Activated B cell treated with CpG ODN at 0.5 μM for 24 hours (primary cell): ENCODE data around the gene CIDEC. TPM values are rescaled to one million over a fixed set of nuclear protein-coding genes. Genes with fewer than 3 reads are reported as not detected.

ENCODE experiments used
- ATAC-seq: fragments of 200-7000 bp; cut with Tn5 transposase; one replicate; pipeline ENCODE4 v1.10.0; 2021; ENCODE audit warnings: low read depth, mild to moderate bottlenecking, moderate library complexity
- CTCF ChIA-PET: fragments of 350-600 bp; sonication (Branson Sonifier 250); formaldehyde crosslinking; loops from one replicate; lab custom pipeline; 2021; ENCODE audit warnings: antibody characterized with exemption; lab: Charles Lee
- POLR2A ChIA-PET: fragments of 350-600 bp; sonication (Branson Sonifier 250); formaldehyde crosslinking; loops from one replicate; lab custom pipeline; 2021; ENCODE audit warnings: antibody characterized with exemption; lab: Charles Lee
- DNase-seq: peaks from one replicate; pipeline ENCODE4 v3.0.0; 2022
- H3K27ac Mint-ChIP-seq: one replicate; pipeline ENCODE4 v1.8.0; 2020; ENCODE audit warnings: mixed read lengths
- H3K27me3 Mint-ChIP-seq: one replicate; pipeline ENCODE4 v1.8.0; 2021; ENCODE audit warnings: mixed read lengths
- H3K36me3 Mint-ChIP-seq: one replicate; pipeline ENCODE4 v1.8.0; 2021; ENCODE audit warnings: low read depth, mixed read lengths
- H3K4me1 Mint-ChIP-seq: one replicate; pipeline ENCODE4 v1.8.0; 2021; ENCODE audit warnings: mixed read lengths
- H3K4me3 Mint-ChIP-seq: one replicate; pipeline ENCODE4 v1.8.0; 2020; ENCODE audit warnings: mild to moderate bottlenecking, mixed read lengths
- H3K9me3 Mint-ChIP-seq: one replicate; pipeline ENCODE4 v1.8.0; 2020; ENCODE audit warnings: mixed read lengths
- intact Hi-C: fragments of 100-400 bp; cut with micrococcal nuclease; formaldehyde crosslinking; loops from one replicate; pipeline ENCODE4 v1.15.1; 2024
- total RNA-seq: library from RNA; stranded (reverse); gene quantifications from 2 replicates; pipeline ENCODE4 v1.2.3, GENCODE V29; 2022
- TF ChIP-seq, protein P1 (sequence below): fragments of 200-600 bp; IDR thresholded peaks from one replicate; pipeline ENCODE4 v1.8.0; 2022; ENCODE audit warnings: antibody characterized with exemption, mild to moderate bottlenecking

Gene CIDEC
- total RNA-seq: not detected in 2 replicates

GRCh38 chr3:9879830-9880549 lies at the start of gene CIDEC:
CIDEC (minus strand) TSS chr3:9880253; CDS start chr3:9878486, 1,767 bp downstream.
- no peak for ATAC-seq

GRCh38 chr3:9928158-9928557 lies 48.1 kb upstream of the CIDEC start:
- H3K4me3 Mint-ChIP-seq: no peak overlapping the region
- no peaks in the 10 kb centered on the region for H3K9me3 Mint-ChIP-seq
- H3K27me3 Mint-ChIP-seq: peaks cover 6% of the 10 kb centered on the region
- H3K4me1 Mint-ChIP-seq: peaks cover 21% of the 10 kb centered on the region
- H3K36me3 Mint-ChIP-seq: no peaks in the 10 kb centered on the region
- no peak overlapping the region for H3K27ac Mint-ChIP-seq
- no peak for ATAC-seq
- ChIA-PET POLR2A (interaction anchor here (0.6 kb wide), 1 partner anchor 155 kb away, joined by 3 read pairs; no protein-coding TSS in a partner anchor), CTCF (no interaction called here)
- intact Hi-C loops: no loop called here
- TF ChIP-seq, protein P1, sequence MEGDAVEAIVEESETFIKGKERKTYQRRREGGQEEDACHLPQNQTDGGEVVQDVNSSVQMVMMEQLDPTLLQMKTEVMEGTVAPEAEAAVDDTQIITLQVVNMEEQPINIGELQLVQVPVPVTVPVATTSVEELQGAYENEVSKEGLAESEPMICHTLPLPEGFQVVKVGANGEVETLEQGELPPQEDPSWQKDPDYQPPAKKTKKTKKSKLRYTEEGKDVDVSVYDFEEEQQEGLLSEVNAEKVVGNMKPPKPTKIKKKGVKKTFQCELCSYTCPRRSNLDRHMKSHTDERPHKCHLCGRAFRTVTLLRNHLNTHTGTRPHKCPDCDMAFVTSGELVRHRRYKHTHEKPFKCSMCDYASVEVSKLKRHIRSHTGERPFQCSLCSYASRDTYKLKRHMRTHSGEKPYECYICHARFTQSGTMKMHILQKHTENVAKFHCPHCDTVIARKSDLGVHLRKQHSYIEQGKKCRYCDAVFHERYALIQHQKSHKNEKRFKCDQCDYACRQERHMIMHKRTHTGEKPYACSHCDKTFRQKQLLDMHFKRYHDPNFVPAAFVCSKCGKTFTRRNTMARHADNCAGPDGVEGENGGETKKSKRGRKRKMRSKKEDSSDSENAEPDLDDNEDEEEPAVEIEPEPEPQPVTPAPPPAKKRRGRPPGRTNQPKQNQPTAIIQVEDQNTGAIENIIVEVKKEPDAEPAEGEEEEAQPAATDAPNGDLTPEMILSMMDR: no peak
- no peak for DNase-seq

More at GRCh38 chr3:9879830-9880549, at the start of gene CIDEC:
- ChIA-PET CTCF (interaction anchor here (0.6 kb wide), 1 partner anchor 14 kb away, joined by 3 read pairs; no protein-coding TSS in a partner anchor), POLR2A (interaction anchor here (0.6 kb wide), 2 partner anchors 42 to 107 kb away, joined by 3 to 4 read pairs; no protein-coding TSS in a partner anchor)
- no peak within 1 kb of the TSS for H3K4me3 Mint-ChIP-seq
- H3K27me3 Mint-ChIP-seq: peaks cover 7% of the 10 kb centered on the region
- no peaks in the 10 kb centered on the region for H3K9me3 Mint-ChIP-seq
- H3K36me3 Mint-ChIP-seq: no peaks in the 10 kb centered on the region
- H3K27ac Mint-ChIP-seq: no peak within 1 kb of the TSS
- no peak for DNase-seq
- TF ChIP-seq, protein P1: no peak
- intact Hi-C loops: no loop called here
- H3K4me1 Mint-ChIP-seq: no peaks in the 10 kb centered on the region

DNA sequence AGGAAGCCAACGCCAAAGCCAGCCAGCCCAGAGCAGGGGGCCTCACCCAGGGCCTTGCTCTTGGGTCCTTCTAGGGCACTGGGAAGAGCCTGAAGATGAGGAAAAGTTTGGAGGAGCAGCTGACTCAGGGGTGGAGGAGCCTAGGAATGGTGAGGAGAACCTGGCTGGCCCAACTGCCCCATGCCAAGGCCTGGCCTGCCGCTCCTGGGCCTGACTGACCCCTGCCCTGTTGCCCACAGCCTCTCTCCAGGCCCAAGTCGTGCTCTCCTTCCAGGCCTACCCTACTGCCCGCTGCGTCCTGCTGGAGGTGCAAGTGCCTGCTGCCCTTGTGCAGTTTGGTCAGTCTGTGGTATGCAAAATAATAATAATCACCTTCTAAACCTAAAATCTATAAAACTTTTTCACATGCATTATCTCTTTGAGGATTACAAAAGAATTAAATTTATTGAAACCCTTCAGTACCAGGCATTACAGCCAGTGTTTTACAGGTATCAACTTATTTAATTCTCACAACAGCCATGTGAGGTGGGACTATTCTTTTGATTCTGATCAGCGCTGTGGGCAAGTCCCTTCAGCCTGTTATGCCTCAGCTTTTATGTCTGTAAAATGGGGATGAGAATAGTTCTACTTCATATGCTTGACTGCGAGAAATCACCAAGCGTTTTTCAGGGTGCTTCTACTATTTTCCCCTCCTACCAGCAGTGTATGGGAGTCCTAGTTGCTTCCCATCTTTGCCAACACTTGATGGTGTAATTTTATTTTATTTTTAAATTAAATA lies 38.4 kb upstream of the CIDEC start:
- DNase-seq: no peak
- TF ChIP-seq, protein P1: no peak
- Mint-ChIP-seq H3K4me1 (peaks cover 17% of the 10 kb centered on the region), H3K27me3 (peaks cover 7% of the 10 kb centered on the region), H3K4me3 (no peak overlapping the region), H3K36me3 (no peaks in the 10 kb centered on the region), H3K9me3 (no peaks in the 10 kb centered on the region), H3K27ac (no peak overlapping the region)
- ATAC-seq: no peak
- POLR2A ChIA-PET: interaction anchor here (1.0 kb wide), 1 partner anchor 15 kb away, joined by 3 read pairs; the partner anchor contains the start of gene CRELD1
- intact Hi-C loops: no loop called here
- CTCF ChIA-PET: no interaction called here

- Mint-ChIP-seq H3K4me1 (peaks cover 17% of the 10 kb centered on the region), H3K36me3 (no peaks in the 10 kb centered on the region), H3K27me3 (peaks cover 7% of the 10 kb centered on the region), H3K4me3 (no peak overlapping the region), H3K27ac (no peak overlapping the region), H3K9me3 (no peaks in the 10 kb centered on the region)
- ChIA-PET POLR2A (interaction anchor here (1.0 kb wide), 1 partner anchor 15 kb away, joined by 3 read pairs; the partner anchor contains the start of gene CRELD1), CTCF (no interaction called here)
- intact Hi-C loops: loop anchor here (2.0 kb wide), 1 partner anchor 15 kb away; the partner anchor contains the start of gene CRELD1
- no peak for DNase-seq
- no peak for ATAC-seq
- TF ChIP-seq, protein P1: no peak
These were observed 37.8 kb upstream of the CIDEC start for GRCh38 chr3:9917820-9918219.
